Measurements from ENCODE around the gene HERC5.

- TF ChIP-seq CTCF (conservative IDR thresholded peaks at IDR 0.05): no peak
- TF ChIP-seq EZH2 (IDR thresholded peaks at IDR 0.05; ENCODE audit: low read depth): no peak
These were observed 54.3 kb downstream of the HERC5 start for GRCh38 chr4:88511236-88511635.
